Stomach (tissue), 9 donors: Measurements from ENCODE around the gene GAS6. TPM values are rescaled to one million over a fixed set of nuclear protein-coding genes. Genes with fewer than 3 reads are reported as not detected.
A peak's percentile ranks its signal among the peaks of the same experiment; 100 is the strongest.

Source experiments
- DNase-seq, 2 donors: peaks; one replicate each; pipeline versions ENCODE4 v3.0.0 to v3.0.0-alpha.2; 2013 to 2019
- H3K27ac ChIP-seq, 5 donors: fragments of 200-600 bp in 4 of 5; sonication (generic) in 4 of 5; one replicate each; pipeline ENCODE4 v1.5.1; 2013 to 2019; ENCODE audit warnings: mild to moderate bottlenecking in 1 of 5, moderate library complexity in 1 of 5
- H3K27me3 ChIP-seq, 3 donors: fragments of 200-600 bp; sonication (generic); one replicate each; pipeline ENCODE4 v1.5.1; 2017 to 2019; ENCODE audit warnings: mixed run types in 1 of 3
- H3K36me3 ChIP-seq, 4 donors: fragments of 200-600 bp; sonication (generic); 1 replicate in 3 of 4; 2 replicates in 1 of 4; pipeline ENCODE4 v1.5.1; 2016 to 2019
- H3K4me1 ChIP-seq, 4 donors: fragments of 200-600 bp; sonication (generic); one replicate each; pipeline ENCODE4 v1.5.1; 2016 to 2019
- H3K4me3 ChIP-seq, 4 donors: fragments of 200-600 bp; sonication (generic) in 3 of 4; one replicate each; pipeline ENCODE4 v1.5.1; 2016 to 2019; ENCODE audit warnings: mild to moderate bottlenecking in 1 of 4
- H3K9me3 ChIP-seq, 4 donors: fragments of 200-600 bp; sonication (generic); one replicate each; pipeline ENCODE4 v1.5.1; 2016 to 2019
- EP300 ChIP-seq: sonication (generic); formaldehyde crosslinking; IDR thresholded peaks from one replicate; pipeline ENCODE4 v1.6.1; 2017; ENCODE audit warnings: antibody characterized with exemption
- POLR2A ChIP-seq, 4 donors: fragments of 450-650 bp; IDR thresholded peaks; one replicate each; pipeline ENCODE4 v1.6.1; 2016; ENCODE audit warnings: antibody characterized with exemption in 4 of 4, control low read depth in 2 of 4, mild to moderate bottlenecking in 1 of 4, moderate library complexity in 1 of 4
- POLR2AphosphoS5 ChIP-seq, 3 donors: sonication (generic); formaldehyde crosslinking; IDR thresholded peaks; one replicate each; pipeline ENCODE4 v1.6.1; 2016; ENCODE audit warnings: antibody characterized with exemption in 3 of 3
- WGBS, 5 donors: extraction: QIAGEN DNeasy Blood & Tissue Kit in 3 of 5; methylation state at CpG; one replicate each; pipeline versions ENCODE4 v1.1.5 to v1.1.7; 2013 to 2018; 5-methylcytosine and 5-hydroxymethylcytosine counted together
- intact Hi-C: fragments of 100-400 bp; cut with DNase I; formaldehyde crosslinking; loops from one replicate; pipeline ENCODE4 v1.15.1; 2023; ENCODE audit warnings: low total_unique reads
- polyA plus RNA-seq, 3 donors: library from polyadenylated mRNA; stranded (reverse); fragments of 200-250 nt; gene quantifications; one replicate each; pipeline ENCODE4 v1.2.3, GENCODE V29; 2013
- total RNA-seq, 5 donors: library from RNA; depleted of rRNA; stranded (reverse); fragments of >200 nt; gene quantifications; one replicate each; pipeline versions ENCODE4 v1.1.0 to v1.2.3, GENCODE V29; 2014 to 2016
- TF ChIP-seq, protein P1 (sequence below), 7 experiments: fragments of 450-650 bp in 4 of 7; fragments of 200-600 bp in 3 of 7; sonication (generic) in 3 of 7; IDR thresholded peaks; one replicate each; pipeline ENCODE4 v1.5.1; 2016 to 2019; ENCODE audit warnings: antibody characterized with exemption in 7 of 7, control low read depth in 2 of 7, mild to moderate bottlenecking in 1 of 7
- donor health status: healthy with polysubstance abuse.
- donor health status: Bipolar disorder and iron deficiency.
- donor health status: healthy.

Gene GAS6
- total and polyA plus RNA-seq, 8 donors, result 31.4 to 409 (median 92.9) TPM

DNA sequence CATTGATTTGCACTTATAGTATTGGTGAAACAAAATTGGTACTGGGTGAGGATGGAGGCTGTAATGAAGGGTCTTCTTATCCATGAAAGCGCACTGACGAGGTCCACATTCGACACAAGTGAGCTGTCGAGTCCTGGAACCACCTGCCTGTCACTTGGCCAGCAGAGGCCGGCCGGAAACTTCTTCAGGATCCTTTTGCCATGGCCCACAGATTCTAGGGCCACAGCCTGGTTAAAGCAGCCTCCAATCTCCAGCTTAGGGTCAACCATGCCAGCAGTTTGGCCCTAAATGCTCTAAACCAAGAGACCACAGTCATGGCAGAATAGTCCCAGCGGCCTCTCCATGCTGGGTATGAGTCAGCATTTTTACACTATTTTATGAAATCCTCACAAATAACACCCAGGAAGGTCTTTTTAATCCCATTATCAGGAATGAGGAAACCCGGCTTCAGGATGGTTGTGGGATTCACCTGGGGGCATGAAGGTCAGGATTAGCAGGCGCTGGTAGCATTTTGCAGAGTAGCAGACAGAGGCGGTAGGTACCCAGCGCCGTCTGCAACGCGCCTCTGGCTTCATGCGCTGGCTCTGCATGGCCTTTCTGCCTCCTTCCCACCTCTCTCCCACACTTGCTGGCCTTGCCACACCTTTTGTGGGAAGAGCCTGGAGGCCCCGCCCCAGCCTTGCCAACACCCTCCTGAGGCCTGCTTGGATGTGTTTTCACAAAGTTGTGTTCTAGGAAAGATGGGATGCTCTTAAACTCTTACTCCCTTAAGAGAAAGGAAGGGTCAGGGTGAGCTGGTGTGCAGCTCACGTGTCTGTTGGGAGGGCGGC lies 15.2 kb downstream of the GAS6 start:
- TF ChIP-seq POLR2AphosphoS5 (IDR thresholded peaks at IDR 0.05) (no peak), EP300 (no peak), POLR2A (IDR thresholded peaks at IDR 0.05) (no peak)
- TF ChIP-seq, protein P1, sequence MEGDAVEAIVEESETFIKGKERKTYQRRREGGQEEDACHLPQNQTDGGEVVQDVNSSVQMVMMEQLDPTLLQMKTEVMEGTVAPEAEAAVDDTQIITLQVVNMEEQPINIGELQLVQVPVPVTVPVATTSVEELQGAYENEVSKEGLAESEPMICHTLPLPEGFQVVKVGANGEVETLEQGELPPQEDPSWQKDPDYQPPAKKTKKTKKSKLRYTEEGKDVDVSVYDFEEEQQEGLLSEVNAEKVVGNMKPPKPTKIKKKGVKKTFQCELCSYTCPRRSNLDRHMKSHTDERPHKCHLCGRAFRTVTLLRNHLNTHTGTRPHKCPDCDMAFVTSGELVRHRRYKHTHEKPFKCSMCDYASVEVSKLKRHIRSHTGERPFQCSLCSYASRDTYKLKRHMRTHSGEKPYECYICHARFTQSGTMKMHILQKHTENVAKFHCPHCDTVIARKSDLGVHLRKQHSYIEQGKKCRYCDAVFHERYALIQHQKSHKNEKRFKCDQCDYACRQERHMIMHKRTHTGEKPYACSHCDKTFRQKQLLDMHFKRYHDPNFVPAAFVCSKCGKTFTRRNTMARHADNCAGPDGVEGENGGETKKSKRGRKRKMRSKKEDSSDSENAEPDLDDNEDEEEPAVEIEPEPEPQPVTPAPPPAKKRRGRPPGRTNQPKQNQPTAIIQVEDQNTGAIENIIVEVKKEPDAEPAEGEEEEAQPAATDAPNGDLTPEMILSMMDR (IDR thresholded peaks at IDR 0.05), result no peak
- intact Hi-C loops, result no loop called here
- H3K27ac ChIP-seq, result peak overlapping the region in 2 of 5 donors; percentile 3 to 4
- no peaks in the 10 kb centered on the region for H3K27me3 ChIP-seq
- peaks cover 17 to 53% (median 26%) of the 10 kb centered on the region in 4 donors for H3K4me1 ChIP-seq
- peak; percentile 71 to 72 for DNase-seq
- H3K4me3 ChIP-seq, result no peak overlapping the region
- 62 to 74% (median 68%) methylated on average over 18 of the region's 18 CpGs for WGBS, 5 donors
- no peaks in the 10 kb centered on the region for H3K9me3 ChIP-seq
- peaks cover 4 to 40% (median 36%) of the 10 kb centered on the region in 4 donors for H3K36me3 ChIP-seq

DNA sequence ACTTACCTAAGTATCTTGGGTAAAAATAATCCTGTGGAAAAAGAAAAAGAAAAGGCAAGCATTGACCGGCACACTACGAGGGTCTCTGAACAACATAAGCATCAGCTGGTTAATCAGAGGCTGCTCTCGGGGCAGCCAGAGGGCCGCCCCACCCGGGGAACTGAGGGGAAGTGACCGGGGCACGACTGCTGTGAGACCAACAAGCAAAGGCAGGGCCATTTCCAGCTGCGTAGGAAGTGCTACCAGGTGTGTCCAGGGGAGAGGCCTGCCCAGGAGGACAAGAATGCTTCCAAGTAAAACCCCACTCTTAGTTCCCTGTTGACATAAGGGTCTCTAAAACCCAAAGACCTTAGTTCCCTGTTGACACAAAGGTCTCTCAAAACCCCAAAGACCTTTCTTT lies 15.9 kb downstream of the GAS6 start:
- Histone ChIP-seq H3K4me1 (peaks cover 10 to 53% (median 26%) of the 10 kb centered on the region in 4 donors), H3K27ac (no peak overlapping the region), H3K36me3 (peaks cover 4 to 46% (median 42%) of the 10 kb centered on the region in 4 donors), H3K9me3 (no peaks in the 10 kb centered on the region), H3K27me3 (no peaks in the 10 kb centered on the region), H3K4me3 (no peak overlapping the region)
- intact Hi-C loops, result no loop called here
- DNase-seq, result no peak
- TF ChIP-seq POLR2AphosphoS5 (IDR thresholded peaks at IDR 0.05), result no peak
- TF ChIP-seq, protein P1 (IDR thresholded peaks at IDR 0.05), result no peak
- TF ChIP-seq EP300, result no peak
- WGBS, 5 donors, result 79 to 87% (median 85%) methylated on average over 8 of the region's 8 CpGs

DNA sequence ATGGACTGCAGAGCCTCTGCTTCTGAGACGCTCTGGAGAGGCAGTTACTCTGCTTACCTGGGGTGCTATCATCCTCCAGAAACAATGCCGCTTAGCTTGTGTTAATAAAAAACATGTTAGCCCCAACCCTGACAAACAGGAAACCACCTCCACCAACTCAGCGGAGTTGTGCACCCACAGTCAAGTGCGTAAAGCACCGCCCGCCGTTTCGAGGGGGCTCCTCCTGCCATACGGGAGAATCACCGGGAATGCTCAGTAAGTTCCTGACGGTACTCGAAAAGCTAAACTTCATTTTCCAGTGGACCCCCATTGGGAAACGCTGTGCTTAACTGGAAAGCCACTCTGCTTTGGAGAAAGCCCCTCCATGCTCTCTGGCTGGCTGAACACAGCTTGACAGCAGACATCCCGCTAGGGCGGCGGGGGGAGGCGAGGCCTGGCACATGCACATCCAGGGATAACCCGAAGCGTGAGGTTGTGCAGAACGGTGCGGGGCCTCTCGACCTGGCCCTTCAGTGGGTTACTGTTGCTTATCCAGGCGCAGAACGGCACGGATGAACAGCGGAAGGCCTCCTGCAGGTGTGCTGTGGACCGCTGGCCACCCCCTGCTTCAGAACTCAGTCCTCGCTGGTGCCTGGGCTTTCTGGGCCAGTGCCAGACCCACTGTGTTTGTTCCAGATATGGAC lies 17.1 kb downstream of the GAS6 start:
- no peak for DNase-seq
- TF ChIP-seq POLR2A (IDR thresholded peaks at IDR 0.05) (no peak), EP300 (no peak), POLR2AphosphoS5 (IDR thresholded peaks at IDR 0.05) (no peak)
- TF ChIP-seq, protein P1 (IDR thresholded peaks at IDR 0.05), result no peak

DNA sequence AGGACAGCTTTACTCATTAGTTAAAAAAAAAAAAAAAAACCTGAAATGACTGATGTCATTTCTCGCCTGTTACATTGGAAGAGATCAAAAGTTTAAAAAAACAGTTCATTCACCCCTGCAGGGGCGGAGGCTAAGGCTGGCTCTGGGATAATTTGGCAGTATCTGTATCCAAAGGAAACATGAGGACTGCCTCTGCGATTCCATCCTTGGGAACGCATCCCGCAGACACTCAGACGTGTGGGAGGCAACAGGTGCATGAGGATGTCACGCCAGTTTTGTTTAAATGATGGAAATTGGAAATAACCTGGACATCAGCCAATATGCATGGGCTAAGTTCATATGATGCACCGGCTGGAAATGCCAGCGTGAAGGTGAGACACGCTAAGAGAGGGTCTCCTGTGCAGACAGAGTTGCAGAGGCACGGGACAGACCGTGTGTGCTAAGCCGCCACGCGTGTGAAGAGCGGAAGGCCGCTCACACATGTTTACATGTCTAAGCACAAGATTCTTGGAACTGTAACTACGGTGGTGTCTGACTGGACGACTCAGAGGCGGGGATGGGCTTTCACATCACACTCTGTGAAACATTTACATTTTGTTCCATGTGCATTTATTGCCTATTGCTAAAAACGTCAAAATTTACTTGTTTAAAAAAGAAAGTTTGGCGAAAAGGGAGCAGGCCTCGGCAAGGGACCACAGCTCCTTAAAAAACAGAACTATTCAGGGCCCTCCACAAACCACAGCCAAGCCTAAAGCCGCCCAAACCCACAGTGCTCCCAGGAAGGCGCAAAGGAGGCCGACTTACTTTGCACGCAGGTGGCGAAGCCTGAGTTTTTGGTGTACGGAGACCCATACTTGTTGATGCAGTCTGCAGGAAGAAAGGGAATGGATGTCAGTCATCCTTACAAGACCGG lies 17.9 kb downstream of the GAS6 start:
- Histone ChIP-seq H3K9me3 (no peaks in the 10 kb centered on the region), H3K4me3 (no peak overlapping the region), H3K4me1 (peaks cover 6 to 59% (median 24%) of the 10 kb centered on the region in 4 donors), H3K36me3 (peaks cover 4 to 56% (median 49%) of the 10 kb centered on the region in 4 donors), H3K27ac (no peak overlapping the region), H3K27me3 (no peaks in the 10 kb centered on the region)
- DNase-seq, result no peak
- intact Hi-C loops, result no loop called here
- no peak for TF ChIP-seq POLR2AphosphoS5 (IDR thresholded peaks at IDR 0.05)
- TF ChIP-seq EP300, result no peak
- TF ChIP-seq, protein P1 (IDR thresholded peaks at IDR 0.05), result no peak
- TF ChIP-seq POLR2A (IDR thresholded peaks at IDR 0.05), result no peak
- WGBS, 5 donors, result 81 to 90% (median 88%) methylated on average over 30 of the region's 30 CpGs

More for the DNA sequence above, 17.1 kb downstream of the GAS6 start:
- Histone ChIP-seq H3K9me3 (no peaks in the 10 kb centered on the region), H3K4me3 (no peak overlapping the region), H3K4me1 (peaks cover 6 to 54% (median 22%) of the 10 kb centered on the region in 4 donors), H3K27ac (no peak overlapping the region), H3K36me3 (peaks cover 4 to 56% (median 49%) of the 10 kb centered on the region in 4 donors), H3K27me3 (no peaks in the 10 kb centered on the region)
- intact Hi-C loops, result no loop called here
- WGBS, 5 donors, result 88 to 94% (median 90%) methylated on average over 28 of the region's 28 CpGs
